Ectodermal cell (in vitro differentiated cells): Measurements from ENCODE around the gene EVA1B. TPM values are rescaled to one million over a fixed set of nuclear protein-coding genes. Genes with fewer than 3 reads are reported as not detected.

Experiments used
- H3K27ac ChIP-seq: 2 replicates; pipeline ENCODE4 v1.7.0; 2013; ENCODE audit warnings: mild to moderate bottlenecking, low read depth, low read length; ENCODE audit not compliant: insufficient read depth, poor library complexity, severe bottlenecking
- H3K27me3 ChIP-seq: 2 replicates; pipeline ENCODE4 v1.7.0; 2013; ENCODE audit warnings: mild to moderate bottlenecking, low read length; ENCODE audit not compliant: insufficient read depth, control insufficient read depth, poor library complexity, severe bottlenecking
- H3K36me3 ChIP-seq: one replicate; pipeline ENCODE4 v1.7.0; 2013; ENCODE audit warnings: low read length; ENCODE audit not compliant: control insufficient read depth, insufficient read depth
- H3K4me1 ChIP-seq: one replicate; pipeline ENCODE4 v1.7.0; 2013; ENCODE audit warnings: low read length; ENCODE audit not compliant: control insufficient read depth, insufficient read depth
- H3K4me3 ChIP-seq: 2 replicates; pipeline ENCODE4 v1.7.0; 2013; ENCODE audit warnings: low read depth, low read length, control low read depth; ENCODE audit not compliant: insufficient read depth
- H3K9me3 ChIP-seq: 2 replicates; pipeline ENCODE4 v1.7.0; 2013; ENCODE audit warnings: mild to moderate bottlenecking, low read length, moderate library complexity; ENCODE audit not compliant: control insufficient read depth
- WGBS, 2 experiments: methylation state at CpG; one replicate each; pipeline ENCODE4 v1.1.7; 2013; ENCODE audit warnings: missing lambda C conversion rate in 2 of 2; 5-methylcytosine and 5-hydroxymethylcytosine counted together
- polyA plus RNA-seq, 4 experiments: library from polyadenylated mRNA; stranded (reverse); fragments of 50-300 nt; gene quantifications; one replicate each; pipeline ENCODE4 v1.2.3, GENCODE V29; 2013

Gene EVA1B, protein sequence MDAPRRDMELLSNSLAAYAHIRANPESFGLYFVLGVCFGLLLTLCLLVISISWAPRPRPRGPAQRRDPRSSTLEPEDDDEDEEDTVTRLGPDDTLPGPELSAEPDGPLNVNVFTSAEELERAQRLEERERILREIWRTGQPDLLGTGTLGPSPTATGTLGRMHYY
- 5.7 TPM for polyA plus RNA-seq (2013, experiment 1 of 4)
- 4.8 TPM for polyA plus RNA-seq (2013, experiment 2 of 4)
- polyA plus RNA-seq (2013, experiment 3 of 4), result 12.3 TPM
- polyA plus RNA-seq (2013, experiment 4 of 4), result 12.4 TPM

DNA sequence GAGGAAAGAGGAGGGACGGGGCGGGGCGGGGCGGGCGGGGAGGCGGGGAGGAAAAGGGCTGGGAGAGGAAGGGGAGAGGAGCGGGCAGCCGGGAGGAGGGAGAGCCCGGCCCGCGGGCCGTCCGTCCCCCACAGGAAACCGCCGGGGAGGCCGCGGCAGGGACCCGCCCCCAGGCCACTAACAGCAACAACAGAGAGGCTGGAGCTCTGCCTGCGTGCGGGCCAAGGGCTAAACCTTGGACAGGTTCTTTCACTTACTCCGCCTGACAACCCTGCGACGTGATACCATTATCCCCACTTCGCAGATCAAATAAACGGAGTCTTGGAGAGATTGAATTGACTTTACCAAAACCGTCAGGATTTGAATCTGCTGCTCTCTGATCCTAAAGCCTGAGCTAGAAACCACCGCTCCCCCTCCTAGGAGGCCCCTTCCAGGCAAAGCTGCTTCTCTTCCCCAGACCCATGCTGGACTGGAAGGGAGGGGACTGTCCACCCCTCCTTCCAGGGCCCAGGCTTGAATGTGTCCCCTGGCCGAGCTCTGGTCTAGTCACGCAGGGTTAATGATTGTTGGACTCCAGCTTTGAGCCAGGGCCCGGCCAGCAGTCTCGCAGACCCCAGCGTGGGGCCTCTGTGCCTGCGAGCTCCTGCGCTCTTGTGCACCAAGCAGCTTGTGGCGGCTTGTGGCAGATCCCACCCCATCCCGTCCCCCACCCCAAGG is at the start of gene EVA1B:
Gene EVA1B (minus strand): TSS at position 10 of the 717 bp plus-strand sequence. CDS start 608 bp downstream, outside the sequence.
- no peaks in the 10 kb centered on the region for H3K36me3 ChIP-seq
- peak within 1 kb of the TSS; percentile 40 for H3K4me3 ChIP-seq
- H3K9me3 ChIP-seq, result no peaks in the 10 kb centered on the region
- peaks cover 24% of the 10 kb centered on the region for H3K4me1 ChIP-seq
- H3K27ac ChIP-seq, result no peak within 1 kb of the TSS
- H3K27me3 ChIP-seq, result peaks cover 59% of the 10 kb centered on the region
- 3 to 4% methylated on average over 36 of the region's 36 CpGs for WGBS, 2 experiments

DNA sequence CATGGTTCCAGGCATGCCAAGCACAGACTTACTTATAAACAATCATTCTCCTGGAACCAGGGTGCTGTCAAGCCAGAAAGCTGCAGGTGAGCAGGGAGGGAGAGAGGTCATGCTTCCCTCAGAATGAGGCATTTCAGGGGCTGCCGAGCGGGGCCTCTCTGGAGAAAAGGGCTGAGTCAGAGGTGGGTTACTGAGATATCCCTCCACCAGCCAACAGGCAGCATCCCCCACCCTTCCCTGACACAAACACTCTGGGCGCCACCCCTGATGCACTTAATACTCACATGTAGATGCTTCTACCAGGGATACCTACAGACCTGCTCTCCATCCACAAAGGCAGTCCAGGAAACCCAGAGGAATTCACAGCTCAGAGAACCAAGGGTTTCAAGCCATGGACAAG is 49.2 kb upstream of the EVA1B start:
- H3K27ac ChIP-seq, result no peak overlapping the region
- H3K9me3 ChIP-seq, result no peaks in the 10 kb centered on the region
- 74 to 78% methylated on average over 2 to 3 of the region's 3 CpGs for WGBS, 2 experiments
- H3K27me3 ChIP-seq, result no peaks in the 10 kb centered on the region
- H3K36me3 ChIP-seq, result no peaks in the 10 kb centered on the region
- H3K4me1 ChIP-seq, result peaks cover 32% of the 10 kb centered on the region
- no peak overlapping the region for H3K4me3 ChIP-seq

DNA sequence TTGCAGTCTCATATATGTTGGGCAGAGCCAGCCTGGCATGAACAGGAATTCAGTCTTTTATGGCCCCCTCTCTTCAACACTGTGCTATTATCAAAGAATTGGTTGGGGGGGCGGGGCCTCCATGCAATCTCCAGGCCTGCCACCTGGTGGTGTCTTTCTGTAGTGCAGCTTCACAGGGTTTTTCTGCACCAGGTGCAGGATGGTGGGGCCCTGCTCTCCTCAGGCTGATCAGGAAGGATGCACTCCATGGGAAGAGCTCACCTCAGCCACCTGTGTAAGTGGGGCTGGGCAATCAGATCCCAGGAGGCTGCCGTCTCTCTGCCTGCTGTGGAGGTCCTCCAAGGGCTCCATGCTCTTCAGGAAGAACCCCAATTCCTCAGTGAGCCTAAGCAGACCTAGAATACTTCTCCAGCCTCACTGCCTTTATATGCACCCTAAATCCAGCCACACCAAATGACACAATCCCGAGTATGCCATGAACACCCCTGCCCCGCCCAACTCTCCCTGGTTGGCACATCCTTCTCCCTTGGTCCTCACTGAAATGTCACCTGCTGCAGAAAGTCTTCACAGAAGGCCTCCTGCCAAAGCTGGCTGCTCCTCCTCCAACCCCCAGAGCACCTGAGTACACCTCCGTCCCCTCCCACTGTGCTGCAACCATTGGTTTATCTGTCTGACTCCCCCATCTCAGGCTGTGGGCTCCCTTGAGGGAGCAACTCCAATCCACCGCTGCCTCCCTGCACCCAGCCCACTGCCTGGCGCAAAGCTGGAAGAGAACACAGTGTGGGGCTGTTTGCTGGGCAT is 45.8 kb upstream of the EVA1B start:
- Histone ChIP-seq H3K27ac (peak overlapping the region; percentile 29), H3K9me3 (no peaks in the 10 kb centered on the region), H3K4me3 (no peak overlapping the region), H3K36me3 (peaks cover 5% of the 10 kb centered on the region), H3K27me3 (no peaks in the 10 kb centered on the region), H3K4me1 (peaks cover 36% of the 10 kb centered on the region)
- 66 to 67% methylated on average over 7 of the region's 7 CpGs for WGBS, 2 experiments

DNA sequence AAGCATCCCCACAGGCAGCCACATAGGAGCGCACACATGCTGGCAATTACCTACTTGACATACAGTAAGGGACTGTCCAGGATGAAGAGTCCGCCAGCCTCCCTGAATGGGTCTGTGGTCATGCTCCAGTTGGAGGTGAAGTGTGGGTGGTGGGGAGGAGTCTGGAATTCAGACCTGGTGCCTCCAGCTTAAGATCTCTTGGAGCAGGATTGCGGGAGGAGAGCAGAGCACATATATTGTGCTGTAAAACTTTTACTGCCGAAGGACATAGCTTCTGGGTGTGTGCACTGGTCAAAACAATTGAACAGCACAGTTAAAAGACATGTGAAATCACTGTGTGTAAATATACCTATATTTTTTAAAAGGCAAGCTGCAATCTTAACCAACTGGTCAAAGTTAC is 44.4 kb upstream of the EVA1B start:
- H3K36me3 ChIP-seq, result peaks cover 5% of the 10 kb centered on the region
- no peaks in the 10 kb centered on the region for H3K9me3 ChIP-seq
- no peak overlapping the region for H3K4me3 ChIP-seq
- H3K27me3 ChIP-seq, result no peaks in the 10 kb centered on the region
- WGBS, 2 experiments, result 94 to 96% methylated on average over 4 of the region's 4 CpGs
- peaks cover 22% of the 10 kb centered on the region for H3K4me1 ChIP-seq
- H3K27ac ChIP-seq, result no peak overlapping the region

DNA sequence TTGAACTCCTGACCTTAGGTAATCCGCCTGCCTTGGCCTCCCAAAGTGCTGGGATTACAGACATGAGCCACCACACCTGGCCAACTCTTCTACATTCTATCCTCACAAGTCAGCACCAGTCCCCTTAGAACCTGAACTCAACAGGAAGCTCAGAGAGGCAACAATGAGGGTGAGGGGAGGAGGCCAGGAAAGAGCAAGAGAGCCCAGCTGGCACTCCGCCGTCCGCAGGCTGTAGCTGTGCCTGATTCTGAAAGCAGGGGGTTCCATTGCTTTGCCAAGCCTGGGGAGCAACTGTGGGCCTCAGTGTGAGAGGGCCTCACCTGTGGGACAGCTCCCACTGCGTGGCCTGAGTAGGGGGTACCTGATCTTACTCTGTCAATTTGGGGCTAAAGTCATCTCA is 43.6 kb upstream of the EVA1B start:
- Histone ChIP-seq H3K27ac (no peak overlapping the region), H3K27me3 (no peaks in the 10 kb centered on the region), H3K9me3 (no peaks in the 10 kb centered on the region), H3K4me1 (peaks cover 17% of the 10 kb centered on the region), H3K36me3 (peaks cover 5% of the 10 kb centered on the region), H3K4me3 (no peak overlapping the region)
- WGBS, 2 experiments, result 92 to 96% methylated on average over 5 of the region's 5 CpGs

DNA sequence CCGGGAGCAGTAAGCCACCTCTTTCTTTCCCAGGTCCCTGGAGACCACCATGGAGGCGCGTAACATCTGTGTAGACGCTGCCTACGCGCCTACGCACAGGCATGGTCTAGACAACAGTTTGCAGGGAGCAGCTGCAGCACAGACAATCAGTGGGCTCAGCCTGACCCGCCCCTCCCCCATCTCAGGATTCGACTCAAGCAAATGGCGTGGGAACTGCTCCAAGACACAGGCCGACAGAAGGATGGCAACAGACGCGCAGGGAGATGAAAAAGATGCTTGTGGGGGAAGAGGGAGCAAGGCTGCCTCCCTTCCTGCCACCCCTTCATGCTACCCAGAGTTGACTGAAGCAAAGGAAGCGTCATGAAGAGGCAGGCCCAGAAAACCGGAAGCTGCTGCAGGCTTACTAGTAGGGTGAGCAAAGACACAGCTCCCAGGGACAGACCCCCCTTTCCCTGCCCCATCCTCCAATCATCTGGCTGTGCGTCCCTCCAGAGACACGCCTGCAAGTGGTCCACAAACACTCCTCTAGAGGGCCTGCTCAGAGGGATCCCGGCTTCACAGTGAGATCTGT is 42.7 kb upstream of the EVA1B start:
- Histone ChIP-seq H3K4me3 (no peak overlapping the region), H3K27me3 (no peaks in the 10 kb centered on the region), H3K27ac (peak overlapping the region; percentile 0), H3K36me3 (peaks cover 5% of the 10 kb centered on the region), H3K4me1 (peaks cover 17% of the 10 kb centered on the region), H3K9me3 (no peaks in the 10 kb centered on the region)
- WGBS, 2 experiments, result 75 to 78% methylated on average over 18 of the region's 18 CpGs

DNA sequence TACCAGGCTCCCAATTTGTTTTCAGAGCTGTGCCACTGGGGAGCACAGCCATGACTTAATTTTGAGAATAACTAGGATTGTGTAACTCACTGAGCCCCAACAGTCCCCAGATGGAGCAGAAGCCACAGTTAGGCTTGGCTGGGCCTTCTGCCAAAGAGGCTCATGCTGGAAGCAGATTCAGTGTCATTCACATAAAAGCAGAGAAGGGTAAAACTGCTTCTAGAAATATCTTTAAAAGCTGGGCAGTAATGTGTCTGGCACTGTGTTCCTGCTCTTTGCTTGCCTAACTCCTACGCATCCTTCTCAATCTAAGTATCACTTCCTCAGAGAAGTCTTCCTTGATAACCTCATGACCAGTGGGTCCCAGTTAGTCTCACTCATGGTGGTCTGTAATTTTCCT is 41.9 kb upstream of the EVA1B start:
- H3K36me3 ChIP-seq, result peaks cover 5% of the 10 kb centered on the region
- no peak overlapping the region for H3K27ac ChIP-seq
- WGBS, 2 experiments, result 95 to 100% methylated on average over 1 of the region's 1 CpG

DNA sequence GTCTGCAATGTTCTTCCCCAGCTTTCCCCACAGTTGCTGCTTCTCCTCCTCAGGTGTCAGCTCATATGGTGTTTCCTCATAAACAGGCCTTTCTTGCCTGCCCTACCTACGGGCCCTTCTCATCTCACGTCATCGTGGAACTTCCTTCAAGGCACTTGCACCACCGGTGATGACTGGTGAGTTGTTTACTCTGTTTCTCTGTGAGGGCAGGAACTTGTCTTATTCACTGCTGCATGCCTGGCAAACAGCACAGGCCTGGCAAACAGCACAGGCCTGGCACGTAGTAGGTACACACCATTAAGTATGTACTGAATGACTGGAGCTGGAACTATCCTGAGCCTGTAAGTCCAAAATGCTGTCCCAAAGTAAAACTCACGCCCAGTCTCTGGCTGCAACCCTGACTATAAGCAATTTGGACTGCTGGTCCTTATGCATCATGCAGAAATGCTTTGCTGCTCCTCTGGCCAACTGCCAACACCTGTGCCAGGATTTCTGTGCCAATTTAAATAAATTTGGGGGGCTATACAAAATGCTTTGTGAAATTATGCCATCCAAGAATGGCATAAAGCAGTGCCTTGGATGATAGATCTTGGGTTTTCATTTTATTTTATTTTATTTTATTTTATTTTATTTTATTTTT is 36.6 kb upstream of the EVA1B start:
- H3K27ac ChIP-seq, result no peak overlapping the region
- peaks cover 2% of the 10 kb centered on the region for H3K36me3 ChIP-seq

More for the DNA sequence above, 41.9 kb upstream of the EVA1B start:
- Histone ChIP-seq H3K4me3 (no peak overlapping the region), H3K9me3 (no peaks in the 10 kb centered on the region), H3K27me3 (no peaks in the 10 kb centered on the region), H3K4me1 (peaks cover 17% of the 10 kb centered on the region)

DNA sequence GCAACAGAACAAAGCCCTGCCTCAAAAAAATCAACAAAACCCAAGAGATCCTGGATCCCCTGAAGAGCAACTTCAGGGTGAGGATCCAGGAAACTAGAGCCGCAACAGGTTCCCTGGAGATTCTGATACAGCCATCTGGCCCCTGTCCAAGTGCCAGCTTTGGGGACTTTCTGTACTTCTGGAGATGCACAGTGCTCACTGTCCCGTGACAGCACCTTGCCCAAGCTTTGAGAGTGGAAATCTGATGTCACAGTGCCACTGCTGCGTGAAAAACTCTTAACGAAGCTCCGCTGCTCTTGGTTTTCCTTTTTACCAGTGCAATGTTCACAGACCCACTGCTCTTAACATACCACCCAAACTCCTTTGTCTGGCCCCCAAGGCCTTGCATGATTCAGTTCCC is 35.9 kb upstream of the EVA1B start:
- no peak overlapping the region for H3K4me3 ChIP-seq
- H3K36me3 ChIP-seq, result peaks cover 8% of the 10 kb centered on the region
- H3K27ac ChIP-seq, result no peak overlapping the region
- H3K4me1 ChIP-seq, result no peaks in the 10 kb centered on the region
- H3K27me3 ChIP-seq, result no peaks in the 10 kb centered on the region
- WGBS, 2 experiments, result 92 to 97% methylated on average over 5 of the region's 5 CpGs
- H3K9me3 ChIP-seq, result no peaks in the 10 kb centered on the region

More for the DNA sequence above, 36.6 kb upstream of the EVA1B start:
- no peaks in the 10 kb centered on the region for H3K4me1 ChIP-seq
- no peaks in the 10 kb centered on the region for H3K27me3 ChIP-seq
- WGBS, 2 experiments, result 96 to 97% methylated on average over 6 of the region's 6 CpGs
- no peak overlapping the region for H3K4me3 ChIP-seq
- H3K9me3 ChIP-seq, result no peaks in the 10 kb centered on the region
